HEK293T (cell line): ENCODE data around the gene CCDC85B.

Experiments
- FOXA1 ChIP-seq: fragments of 450-650 bp; IDR thresholded peaks from 2 replicates; pipeline ENCODE4 v1.6.1; 2016; ENCODE audit warnings: mild to moderate bottlenecking
- NFRKB ChIP-seq: fragments of 450-650 bp; IDR thresholded peaks from 2 replicates; pipeline ENCODE4 v1.6.1; 2016; ENCODE audit warnings: mild to moderate bottlenecking, moderate library complexity
- SP1 ChIP-seq: fragments of 450-650 bp; IDR thresholded peaks from 2 replicates; pipeline ENCODE4 v1.6.1; 2017
- TARDBP ChIP-seq: fragments of 450-650 bp; IDR thresholded peaks from 2 replicates; pipeline ENCODE4 v1.6.1; 2016

- TF ChIP-seq SP1: no peak
- no peak for TF ChIP-seq FOXA1
- TF ChIP-seq TARDBP: no peak
- no peak for TF ChIP-seq NFRKB
Measured at GRCh38 chr11:65915821-65916251, 25.4 kb downstream of the CCDC85B start.
